Measurements from ENCODE around the gene POLD4. TPM values are rescaled to one million over a fixed set of nuclear protein-coding genes. Genes with fewer than 3 reads are reported as not detected.

The POLD4 gene
- total and polyA plus RNA-seq, 4 donors = 18.8 to 246 (median 86.0) TPM

- no peak overlapping the region for H3K27ac ChIP-seq (ENCODE audit: low read depth in 1 of 2, low read length in 2 of 2)
- H3K36me3 ChIP-seq (ENCODE audit: control insufficient read depth in 4 of 4, insufficient read depth in 3 of 4, low read depth in 1 of 4, low read length in 3 of 4) = no peaks in the 10 kb centered on the region
- no peak for DNase-seq (ENCODE audit: low spot score)
- peaks cover 15 to 41% (median 27%) of the 10 kb centered on the region in 4 donors for H3K4me1 ChIP-seq (ENCODE audit: control insufficient read depth in 4 of 4, insufficient read depth in 4 of 4, low read length in 3 of 4)
- 53% methylated on average over 4 of the region's 4 CpGs for WGBS
- no peak overlapping the region for H3K9ac ChIP-seq (ENCODE audit: low read depth in 1 of 2, low read length in 2 of 2)
- no peaks in the 10 kb centered on the region for H3K27me3 ChIP-seq (ENCODE audit: control insufficient read depth in 4 of 4, insufficient read depth in 4 of 4, low read length in 3 of 4)
- no peaks in the 10 kb centered on the region for H3K9me3 ChIP-seq (ENCODE audit: control insufficient read depth in 4 of 4, low read length in 3 of 4)
- H3K4me3 ChIP-seq (ENCODE audit: low read depth in 1 of 3, low read length in 3 of 3) = no peak overlapping the region
- TF ChIP-seq GABPA (IDR thresholded peaks at IDR 0.05 in 1 of 2, conservative IDR thresholded peaks at IDR 0.05 in 1 of 2) (no peak), CTCF (IDR thresholded peaks at IDR 0.05; ENCODE audit: low read depth, low read length, missing input control) (no peak), EGR1 (IDR thresholded peaks at IDR 0.05; ENCODE audit: low read depth in 2 of 2) (no peak), NR2F2 (IDR thresholded peaks at IDR 0.05) (no peak), FOXA2 (IDR thresholded peaks at IDR 0.05) (no peak), SP1 (IDR thresholded peaks at IDR 0.05) (no peak), ZBTB33 (IDR thresholded peaks at IDR 0.05) (no peak)
- TF ChIP-seq, protein P1, sequence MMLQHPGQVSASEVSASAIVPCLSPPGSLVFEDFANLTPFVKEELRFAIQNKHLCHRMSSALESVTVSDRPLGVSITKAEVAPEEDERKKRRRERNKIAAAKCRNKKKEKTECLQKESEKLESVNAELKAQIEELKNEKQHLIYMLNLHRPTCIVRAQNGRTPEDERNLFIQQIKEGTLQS (IDR thresholded peaks at IDR 0.05) = no peak
Observed at GRCh38 chr11:67356387-67356863, 3.1 kb upstream of the POLD4 start.

- peak overlapping the region; percentile 97 to 99 for H3K27ac ChIP-seq (ENCODE audit: low read depth in 1 of 2, low read length in 2 of 2)
- peaks cover 15 to 45% (median 31%) of the 10 kb centered on the region in 4 donors for H3K4me1 ChIP-seq (ENCODE audit: control insufficient read depth in 4 of 4, insufficient read depth in 4 of 4, low read length in 3 of 4)
- TF ChIP-seq, protein P1 (IDR thresholded peaks at IDR 0.05) = no peak
- no peak for TF ChIP-seq FOXA2 (IDR thresholded peaks at IDR 0.05)
- TF ChIP-seq FOXA1 (IDR thresholded peaks at IDR 0.05) = no peak
- TF ChIP-seq YY1 (IDR thresholded peaks at IDR 0.05) = no peak
- no peak for TF ChIP-seq HNF4A (conservative IDR thresholded peaks at IDR 0.05)
- TF ChIP-seq TAF1 (conservative IDR thresholded peaks at IDR 0.05) = no peak
- TF ChIP-seq CTCF (IDR thresholded peaks at IDR 0.05; ENCODE audit: low read depth, low read length, missing input control) = no peak
- TF ChIP-seq, protein P2, sequence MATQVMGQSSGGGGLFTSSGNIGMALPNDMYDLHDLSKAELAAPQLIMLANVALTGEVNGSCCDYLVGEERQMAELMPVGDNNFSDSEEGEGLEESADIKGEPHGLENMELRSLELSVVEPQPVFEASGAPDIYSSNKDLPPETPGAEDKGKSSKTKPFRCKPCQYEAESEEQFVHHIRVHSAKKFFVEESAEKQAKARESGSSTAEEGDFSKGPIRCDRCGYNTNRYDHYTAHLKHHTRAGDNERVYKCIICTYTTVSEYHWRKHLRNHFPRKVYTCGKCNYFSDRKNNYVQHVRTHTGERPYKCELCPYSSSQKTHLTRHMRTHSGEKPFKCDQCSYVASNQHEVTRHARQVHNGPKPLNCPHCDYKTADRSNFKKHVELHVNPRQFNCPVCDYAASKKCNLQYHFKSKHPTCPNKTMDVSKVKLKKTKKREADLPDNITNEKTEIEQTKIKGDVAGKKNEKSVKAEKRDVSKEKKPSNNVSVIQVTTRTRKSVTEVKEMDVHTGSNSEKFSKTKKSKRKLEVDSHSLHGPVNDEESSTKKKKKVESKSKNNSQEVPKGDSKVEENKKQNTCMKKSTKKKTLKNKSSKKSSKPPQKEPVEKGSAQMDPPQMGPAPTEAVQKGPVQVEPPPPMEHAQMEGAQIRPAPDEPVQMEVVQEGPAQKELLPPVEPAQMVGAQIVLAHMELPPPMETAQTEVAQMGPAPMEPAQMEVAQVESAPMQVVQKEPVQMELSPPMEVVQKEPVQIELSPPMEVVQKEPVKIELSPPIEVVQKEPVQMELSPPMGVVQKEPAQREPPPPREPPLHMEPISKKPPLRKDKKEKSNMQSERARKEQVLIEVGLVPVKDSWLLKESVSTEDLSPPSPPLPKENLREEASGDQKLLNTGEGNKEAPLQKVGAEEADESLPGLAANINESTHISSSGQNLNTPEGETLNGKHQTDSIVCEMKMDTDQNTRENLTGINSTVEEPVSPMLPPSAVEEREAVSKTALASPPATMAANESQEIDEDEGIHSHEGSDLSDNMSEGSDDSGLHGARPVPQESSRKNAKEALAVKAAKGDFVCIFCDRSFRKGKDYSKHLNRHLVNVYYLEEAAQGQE (IDR thresholded peaks at IDR 0.05) = no peak
- TF ChIP-seq ZBTB33 (IDR thresholded peaks at IDR 0.05) = no peak
- TF ChIP-seq JUND (IDR thresholded peaks at IDR 0.05) = no peak
- TF ChIP-seq NR2F2 (IDR thresholded peaks at IDR 0.05) = no peak
- H3K9ac ChIP-seq (ENCODE audit: low read depth in 1 of 2, low read length in 2 of 2) = peak overlapping the region in 1 of 2 donors; percentile 17
- 69% methylated on average over 4 of the region's 4 CpGs for WGBS
- no peaks in the 10 kb centered on the region for H3K27me3 ChIP-seq (ENCODE audit: control insufficient read depth in 4 of 4, insufficient read depth in 4 of 4, low read length in 3 of 4)
- peaks cover 0 to 1% (median 0%) of the 10 kb centered on the region in 4 donors for H3K36me3 ChIP-seq (ENCODE audit: control insufficient read depth in 4 of 4, insufficient read depth in 3 of 4, low read depth in 1 of 4, low read length in 3 of 4)
- H3K9me3 ChIP-seq (ENCODE audit: control insufficient read depth in 4 of 4, low read length in 3 of 4) = no peaks in the 10 kb centered on the region
- DNase-seq (ENCODE audit: low spot score) = no peak
- H3K4me3 ChIP-seq (ENCODE audit: low read depth in 1 of 3, low read length in 3 of 3) = no peak overlapping the region
Observed at GRCh38 chr11:67355794-67356386, 2.5 kb upstream of the POLD4 start.
